ENCODE measurements around the gene LTBP3. TPM values are rescaled to one million over a fixed set of nuclear protein-coding genes. Genes with fewer than 3 reads are reported as not detected.

The LTBP3 gene
- total and polyA plus RNA-seq, 10 donors, result 20.6 to 137 (median 87.5) TPM

DNA sequence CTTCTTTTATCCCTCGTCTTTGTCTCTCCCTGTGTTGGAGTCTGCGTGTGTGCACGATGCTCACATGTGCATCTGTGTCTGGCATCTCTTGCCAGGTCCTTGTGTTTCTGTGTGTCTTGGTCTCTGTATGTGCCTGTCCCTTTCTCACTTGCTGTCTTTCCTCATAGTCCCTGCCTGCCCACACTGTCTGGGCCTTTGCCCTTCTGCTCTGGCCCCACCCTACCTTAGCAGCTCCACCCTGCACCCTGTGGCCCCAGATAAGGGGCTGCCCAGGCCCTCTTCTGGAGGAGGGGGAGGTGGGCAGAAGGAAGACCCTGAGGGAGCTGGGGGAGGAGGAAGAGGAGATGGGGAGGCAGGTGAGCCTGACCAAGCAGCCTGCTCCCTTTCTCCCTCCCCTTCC, 20.5 kb upstream of the LTBP3 start:
- DNase-seq, result no peak
- intact Hi-C loops (cut with DNase I; ENCODE audit: low total_unique reads), result no loop called here
- Histone ChIP-seq H3K4me3 (peak overlapping the region in 3 of 8 donors; percentile 6 to 89 (median 88)), H3K27ac (peak overlapping the region in 7 of 8 donors; percentile 88 to 99 (median 97)), H3K27me3 (replicated peaks in 1 of 7) (no peaks in the 10 kb centered on the region), H3K36me3 (peaks cover 4 to 63% (median 41%) of the 10 kb centered on the region in 6 donors), H3K4me1 (peaks cover 17 to 96% (median 53%) of the 10 kb centered on the region in 6 donors), H3K9me3 (no peaks in the 10 kb centered on the region)
- TF ChIP-seq POLR2AphosphoS5 (IDR thresholded peaks at IDR 0.05), result peak in 1 of 3 donors; percentile 19
- TF ChIP-seq, protein P1, sequence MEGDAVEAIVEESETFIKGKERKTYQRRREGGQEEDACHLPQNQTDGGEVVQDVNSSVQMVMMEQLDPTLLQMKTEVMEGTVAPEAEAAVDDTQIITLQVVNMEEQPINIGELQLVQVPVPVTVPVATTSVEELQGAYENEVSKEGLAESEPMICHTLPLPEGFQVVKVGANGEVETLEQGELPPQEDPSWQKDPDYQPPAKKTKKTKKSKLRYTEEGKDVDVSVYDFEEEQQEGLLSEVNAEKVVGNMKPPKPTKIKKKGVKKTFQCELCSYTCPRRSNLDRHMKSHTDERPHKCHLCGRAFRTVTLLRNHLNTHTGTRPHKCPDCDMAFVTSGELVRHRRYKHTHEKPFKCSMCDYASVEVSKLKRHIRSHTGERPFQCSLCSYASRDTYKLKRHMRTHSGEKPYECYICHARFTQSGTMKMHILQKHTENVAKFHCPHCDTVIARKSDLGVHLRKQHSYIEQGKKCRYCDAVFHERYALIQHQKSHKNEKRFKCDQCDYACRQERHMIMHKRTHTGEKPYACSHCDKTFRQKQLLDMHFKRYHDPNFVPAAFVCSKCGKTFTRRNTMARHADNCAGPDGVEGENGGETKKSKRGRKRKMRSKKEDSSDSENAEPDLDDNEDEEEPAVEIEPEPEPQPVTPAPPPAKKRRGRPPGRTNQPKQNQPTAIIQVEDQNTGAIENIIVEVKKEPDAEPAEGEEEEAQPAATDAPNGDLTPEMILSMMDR (IDR thresholded peaks at IDR 0.05 in 8 of 11, conservative IDR thresholded peaks at IDR 0.05 in 3 of 11), result no peak
- no peak for TF ChIP-seq POLR2A (IDR thresholded peaks at IDR 0.05)
- 79 to 96% (median 87%) methylated on average over 3 of the region's 3 CpGs for WGBS, 5 donors

DNA sequence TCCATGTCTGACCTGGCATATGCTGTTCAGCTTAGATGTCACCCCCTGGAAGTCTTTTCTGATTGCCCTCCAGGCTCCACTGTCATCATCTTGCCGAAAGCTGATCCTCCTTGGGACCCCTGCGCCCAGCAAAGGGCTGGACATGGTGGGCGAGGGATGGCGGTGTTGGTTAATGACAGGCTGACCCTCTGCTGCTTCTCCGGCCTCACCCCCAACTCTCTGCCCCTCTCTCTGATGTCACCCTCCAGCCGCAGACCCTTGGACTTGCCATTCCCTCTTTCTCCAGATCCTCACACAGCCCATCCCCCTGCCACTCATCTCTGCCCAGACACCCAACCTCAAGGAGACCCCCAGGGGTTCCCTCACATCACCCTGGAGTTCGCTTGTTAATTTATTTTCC, 20.0 kb upstream of the LTBP3 start:
- intact Hi-C loops (cut with DNase I; ENCODE audit: low total_unique reads), result no loop called here
- Histone ChIP-seq H3K9me3 (no peaks in the 10 kb centered on the region), H3K27me3 (replicated peaks in 1 of 7) (no peaks in the 10 kb centered on the region), H3K4me1 (peaks cover 22 to 96% (median 56%) of the 10 kb centered on the region in 6 donors), H3K27ac (peak overlapping the region; percentile 88 to 99 (median 96)), H3K4me3 (peak overlapping the region in 7 of 8 donors; percentile 82 to 95 (median 89)), H3K36me3 (peaks cover 4 to 62% (median 35%) of the 10 kb centered on the region in 6 donors)
- TF ChIP-seq POLR2AphosphoS5 (IDR thresholded peaks at IDR 0.05), result no peak
- WGBS, 5 donors, result 75 to 97% (median 93%) methylated on average over 7 of the region's 7 CpGs
- DNase-seq, result no peak

DNA sequence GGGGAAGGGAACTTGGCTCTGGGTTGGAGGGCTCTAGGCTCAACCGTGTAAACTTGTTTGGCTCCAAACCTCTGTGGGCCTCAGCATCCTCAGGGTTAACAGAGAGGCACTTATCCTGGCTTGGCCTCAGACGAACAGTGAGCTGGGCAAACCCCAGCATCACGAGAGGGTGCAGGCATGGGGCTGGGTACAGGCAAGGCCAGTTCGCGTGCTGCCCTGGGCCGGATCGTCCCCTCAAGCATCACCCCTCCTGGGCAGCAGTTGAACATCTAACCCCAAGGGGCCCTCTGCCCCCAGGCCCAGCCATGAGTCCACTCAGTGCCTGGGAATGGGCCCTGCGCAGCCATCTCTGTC, 19.6 kb upstream of the LTBP3 start:
- WGBS, 5 donors, result 21 to 42% (median 38%) methylated on average over 4 to 8 of the region's 8 CpGs
- no peaks in the 10 kb centered on the region for H3K9me3 ChIP-seq
- peak overlapping the region; percentile 88 to 99 (median 96) for H3K27ac ChIP-seq
- peaks cover 4 to 58% (median 33%) of the 10 kb centered on the region in 6 donors for H3K36me3 ChIP-seq
- DNase-seq, result no peak
- TF ChIP-seq POLR2AphosphoS5 (IDR thresholded peaks at IDR 0.05) (no peak), POLR2A (IDR thresholded peaks at IDR 0.05) (no peak)
- TF ChIP-seq, protein P1 (IDR thresholded peaks at IDR 0.05 in 8 of 11, conservative IDR thresholded peaks at IDR 0.05 in 3 of 11), result no peak
- intact Hi-C loops (cut with DNase I; ENCODE audit: low total_unique reads), result no loop called here
- H3K27me3 ChIP-seq (replicated peaks in 1 of 7), result no peaks in the 10 kb centered on the region
- H3K4me3 ChIP-seq, result peak overlapping the region; percentile 71 to 95 (median 88)
- H3K4me1 ChIP-seq, result peaks cover 22 to 96% (median 59%) of the 10 kb centered on the region in 6 donors

DNA sequence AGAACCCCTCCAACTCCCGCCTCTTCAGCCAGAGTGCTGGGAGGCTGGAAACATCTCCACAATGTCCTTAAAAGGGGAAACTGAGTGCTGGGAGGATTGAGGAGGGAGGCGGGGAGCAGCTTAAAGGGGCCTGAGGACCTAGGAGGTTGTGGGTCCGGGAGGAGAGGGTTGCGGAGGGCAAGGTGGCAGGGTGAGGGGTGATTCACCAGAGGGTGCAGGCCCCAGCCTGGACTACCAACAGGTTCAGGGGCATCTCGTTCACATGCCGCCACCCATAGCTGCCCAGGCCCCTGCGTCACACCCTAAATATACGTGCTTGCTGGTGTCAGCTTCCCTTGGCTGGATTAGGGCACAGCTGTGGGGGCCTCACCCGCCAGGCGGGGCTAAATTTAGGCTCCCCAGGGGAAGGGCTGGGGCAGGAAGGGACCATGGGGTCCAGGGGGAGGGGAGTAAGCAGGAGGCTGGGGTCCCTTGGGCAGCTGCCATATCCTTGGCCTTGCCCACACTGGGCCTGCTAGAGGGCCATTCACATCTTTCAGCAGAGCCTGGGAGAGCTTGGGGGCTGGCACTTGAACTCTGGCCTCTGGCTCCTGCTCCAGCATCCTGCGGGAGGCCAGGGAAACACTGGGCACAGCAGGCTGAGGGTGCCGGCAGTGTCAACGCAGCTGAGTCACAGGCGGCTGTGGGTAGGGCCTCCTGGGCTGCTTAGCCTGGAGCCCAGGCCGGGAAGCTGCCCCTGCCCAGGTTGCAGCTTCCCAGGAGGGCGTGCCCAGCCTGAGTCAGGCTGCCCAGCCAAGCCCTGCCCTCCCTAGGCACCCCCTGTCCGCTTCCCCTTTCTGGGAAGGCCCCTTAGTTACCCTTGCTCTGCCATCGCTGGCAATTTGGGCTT, 19.0 kb upstream of the LTBP3 start:
- Histone ChIP-seq H3K27ac (peak overlapping the region; percentile 88 to 99 (median 96)), H3K4me3 (peak overlapping the region; percentile 71 to 95 (median 88)), H3K27me3 (replicated peaks in 1 of 7) (no peaks in the 10 kb centered on the region), H3K9me3 (no peaks in the 10 kb centered on the region), H3K4me1 (peaks cover 23 to 92% (median 61%) of the 10 kb centered on the region in 6 donors), H3K36me3 (peaks cover 4 to 52% (median 30%) of the 10 kb centered on the region in 6 donors)
- DNase-seq, result peak; percentile 94
- intact Hi-C loops (cut with DNase I; ENCODE audit: low total_unique reads), result no loop called here
- TF ChIP-seq POLR2A (IDR thresholded peaks at IDR 0.05) (no peak), POLR2AphosphoS5 (IDR thresholded peaks at IDR 0.05) (peak; percentile 75 to 90 (median 79))
- 11 to 20% (median 13%) methylated on average over 14 to 18 of the region's 18 CpGs for WGBS, 5 donors

Data from spleen (tissue), 11 donors.